Endothelial cell of umbilical vein (primary cell): Measurements from ENCODE around the gene CYREN. TPM values are rescaled to one million over a fixed set of nuclear protein-coding genes. Genes with fewer than 3 reads are reported as not detected.

Experiments
- BruUV-seq: library from RNA; stranded (reverse); fragments of 400-500 nt; replicated peaks from 2 replicates; lab custom pipeline; 2021; lab: Mats Ljungman, UMichigan
- CTCF ChIA-PET: fragments of 300-600, 350-600 bp; sonication (Branson Sonifier 250); formaldehyde crosslinking; loops from one replicate; lab custom pipeline; 2021; ENCODE audit warnings: antibody characterized with exemption, inconsistent platforms; lab: Charles Lee
- POLR2A ChIA-PET: fragments of 300-600, 350-600 bp; sonication (Branson Sonifier 250); formaldehyde crosslinking; loops from one replicate; lab custom pipeline; 2021; ENCODE audit warnings: antibody characterized with exemption, inconsistent platforms; lab: Charles Lee
- DNase-seq: peaks from one replicate; pipeline ENCODE4 v3.0.0-alpha.2; 2011; ENCODE audit warnings: low read depth, low spot score
- FAIRE-seq: peaks from 2 replicates; lab custom pipeline; 2011; peaks lifted over from hg19 to GRCh38; lab: Jason Lieb, UNC
- H2AFZ ChIP-seq: 2 replicates; pipeline ENCODE4 v1.6.0; 2012; ENCODE audit warnings: low read depth, low read length, control low read depth, inconsistent platforms
- H3K27ac ChIP-seq: 2 replicates; pipeline ENCODE4 v1.5.1; 2011; ENCODE audit warnings: low read depth, mild to moderate bottlenecking, control low read depth, low read length, moderate library complexity; ENCODE audit not compliant: insufficient read depth
- H3K27me3 ChIP-seq, 2 experiments: 2 replicates each; pipeline versions ENCODE4 v1.6.0 to v1.6.1; 2011; ENCODE audit warnings: low read length in 2 of 2, mixed read lengths in 1 of 2; ENCODE audit not compliant: control insufficient read depth in 2 of 2, insufficient read depth in 2 of 2
- H3K36me3 ChIP-seq, 2 experiments: 2 replicates in 1 of 2; 3 replicates in 1 of 2; pipeline ENCODE4 v1.5.1; 2011; ENCODE audit warnings: low read length in 2 of 2, mild to moderate bottlenecking in 1 of 2, moderate library complexity in 1 of 2; ENCODE audit not compliant: control insufficient read depth in 2 of 2, insufficient read depth in 2 of 2; ENCODE audit errors: extremely low read depth in 1 of 2
- H3K4me1 ChIP-seq: 3 replicates; pipeline ENCODE4 v1.5.1; 2011; ENCODE audit warnings: mild to moderate bottlenecking, low read length; ENCODE audit not compliant: control insufficient read depth, insufficient read depth; ENCODE audit errors: extremely low read depth
- H3K4me2 ChIP-seq: 2 replicates; pipeline ENCODE4 v1.6.1; 2011; ENCODE audit warnings: low read length, control low read depth, mixed read lengths; ENCODE audit not compliant: insufficient read depth
- H3K4me3 ChIP-seq, 3 experiments: fragments of 200-600 bp in 1 of 3; sonication (generic), shearing (Covaris generic) in 1 of 3; replicated peaks in 1 of 3; 2 replicates each; pipeline ENCODE4 v1.5.1; 2011 to 2016; ENCODE audit warnings: control low read depth in 3 of 3, low read length in 3 of 3, mild to moderate bottlenecking in 2 of 3, inconsistent platforms in 1 of 3, low read depth in 1 of 3, moderate library complexity in 1 of 3; ENCODE audit not compliant: insufficient read depth in 1 of 3
- H3K79me2 ChIP-seq: 2 replicates; pipeline ENCODE4 v1.6.0; 2012; ENCODE audit warnings: low read length, inconsistent platforms; ENCODE audit not compliant: control insufficient read depth, insufficient read depth
- H3K9ac ChIP-seq: replicated peaks from 2 replicates; pipeline ENCODE3; 2011; ENCODE audit warnings: low read length, control low read depth; ENCODE audit not compliant: insufficient read depth; ENCODE audit errors: extremely low read depth
- H3K9me1 ChIP-seq: replicated peaks from 3 replicates; pipeline ENCODE4 v1.6.0; 2011; ENCODE audit warnings: mild to moderate bottlenecking, low read length; ENCODE audit not compliant: control insufficient read depth, insufficient read depth; ENCODE audit errors: extremely low read depth
- H3K9me3 ChIP-seq: replicated peaks from 2 replicates; pipeline ENCODE4 v1.5.1; 2012; ENCODE audit warnings: low read length, inconsistent platforms; ENCODE audit not compliant: control insufficient read depth, insufficient read depth
- H4K20me1 ChIP-seq: replicated peaks from 2 replicates; pipeline ENCODE3; 2011; ENCODE audit warnings: mild to moderate bottlenecking, low read length; ENCODE audit not compliant: control insufficient read depth, insufficient read depth; ENCODE audit errors: extremely low read depth
- EZH2 ChIP-seq: IDR thresholded peaks from 2 replicates; pipeline ENCODE4 v1.6.1; 2012; ENCODE audit warnings: borderline replicate concordance, low read depth, mild to moderate bottlenecking, moderate library complexity, low read length, inconsistent platforms; ENCODE audit not compliant: severe bottlenecking
- FOS ChIP-seq: IDR thresholded peaks from 2 replicates; pipeline ENCODE4 v1.6.1; 2011; ENCODE audit warnings: mild to moderate bottlenecking, low read length, moderate library complexity, borderline replicate concordance; ENCODE audit not compliant: insufficient read depth
- GATA2 ChIP-seq: IDR thresholded peaks from 2 replicates; pipeline ENCODE4 v1.7.0; 2011; ENCODE audit warnings: low read depth, mild to moderate bottlenecking, moderate library complexity, mixed read lengths, low read length; ENCODE audit not compliant: insufficient read length, insufficient read depth
- JUN ChIP-seq: IDR thresholded peaks from 2 replicates; pipeline ENCODE4 v1.6.1; 2011; ENCODE audit warnings: borderline replicate concordance, low read depth; ENCODE audit not compliant: insufficient read length, insufficient read depth
- MYC ChIP-seq: IDR thresholded peaks from one replicate; pipeline ENCODE4 v1.6.1; 2011; ENCODE audit warnings: mild to moderate bottlenecking, low read depth, low read length
- POLR2A ChIP-seq: IDR thresholded peaks from 2 replicates; pipeline ENCODE4 v1.6.1; 2012; ENCODE audit warnings: low read depth, mild to moderate bottlenecking, control low read depth, low read length
- POLR2AphosphoS5 ChIP-seq: IDR thresholded peaks from 2 replicates; pipeline ENCODE4 v1.6.1; 2012; ENCODE audit warnings: low read depth, mild to moderate bottlenecking, control low read depth, low read length, moderate library complexity; ENCODE audit not compliant: insufficient read depth
- dilution Hi-C: fragments of 300-500 bp; cut with MboI; formaldehyde crosslinking; loops from one replicate; pipeline ENCODE4 v1.15.0; 2019; ENCODE audit warnings: low sequenced_read_pairs; ENCODE audit not compliant: extremely low pct_ligation_motif_present
- intact Hi-C: fragments of 100-400 bp; cut with micrococcal nuclease; formaldehyde crosslinking; loops from one replicate; pipeline ENCODE4 v1.10.0; 2022
- polyA plus RNA-seq, 4 experiments: library from polyadenylated mRNA; depleted of rRNA in 3 of 4; stranded (reverse) in 3 of 4; unstranded in 1 of 4; fragments of >200 nt; gene quantifications; 2 replicates each; pipeline versions ENCODE4 v1.2.1 to v1.2.3, GENCODE V29; 2011 to 2012; ENCODE audit warnings: missing spikeins in 1 of 4
- total RNA-seq: library from RNA; stranded (reverse); gene quantifications from 2 replicates; pipeline ENCODE4 v1.2.3, GENCODE V29; 2021
- TF ChIP-seq, protein P1 (sequence below): IDR thresholded peaks from 2 replicates; pipeline ENCODE4 v1.6.1; 2011; ENCODE audit not compliant: insufficient read depth, insufficient read length
- TF ChIP-seq, protein P2 (sequence below), 2 donors: IDR thresholded peaks; 1 replicate in 1 of 2; 2 replicates in 1 of 2; pipeline ENCODE4 v1.5.1; 2011; ENCODE audit warnings: low read length in 2 of 2, mild to moderate bottlenecking in 2 of 2, moderate library complexity in 2 of 2, control low read depth in 1 of 2, inconsistent platforms in 1 of 2, low read depth in 1 of 2; ENCODE audit not compliant: insufficient read depth in 1 of 2; ENCODE audit errors: extremely low read depth in 1 of 2

The CYREN gene
- total and polyA plus RNA-seq, 2 donors (not counting 3 experiments of a cell fraction or from before 2014, with no cell fraction given): 19.1 to 30.8 TPM

DNA sequence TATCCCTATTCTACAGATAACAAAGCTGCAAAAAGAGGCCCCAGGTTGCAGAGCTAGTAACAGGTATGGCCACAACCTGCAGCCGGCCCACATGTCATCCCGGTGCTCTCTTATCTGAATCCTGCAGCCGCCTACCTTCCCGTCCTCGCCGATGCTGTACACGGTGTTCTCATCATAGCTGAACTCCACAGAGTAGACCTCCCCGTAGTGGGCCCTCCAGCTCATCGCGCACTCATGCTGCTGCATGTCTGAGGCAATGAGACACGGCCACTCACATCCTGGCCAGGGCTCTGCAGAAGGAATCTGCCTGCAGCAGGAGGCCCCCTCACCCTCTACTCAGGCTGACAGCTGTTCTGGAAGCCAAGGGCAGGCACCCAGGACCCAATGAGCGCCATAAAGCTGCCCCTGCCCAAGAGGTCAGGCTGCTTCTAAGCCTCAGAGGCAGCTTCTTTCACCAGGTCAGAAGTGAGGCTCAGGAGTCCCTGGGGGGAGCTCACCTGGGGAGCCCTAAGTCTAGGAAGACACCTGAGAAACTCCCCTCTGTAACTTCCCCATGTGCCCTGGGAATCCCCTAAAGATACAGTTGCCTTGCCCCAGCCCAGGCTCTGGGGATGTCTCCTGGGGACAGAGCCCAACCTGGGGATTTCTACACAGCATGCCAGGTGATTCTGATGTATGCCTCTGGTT lies 17.9 kb upstream of the CYREN start:
- no peaks in the 10 kb centered on the region for H3K79me2 ChIP-seq
- no peaks in the 10 kb centered on the region for H3K9me3 ChIP-seq
- no peak overlapping the region for H3K27ac ChIP-seq
- dilution Hi-C loops (no loop called here), intact Hi-C loops (no loop called here)
- H3K4me2 ChIP-seq: no peak overlapping the region
- no peaks in the 10 kb centered on the region for H3K9me1 ChIP-seq
- TF ChIP-seq EZH2 (no peak), MYC (no peak), GATA2 (no peak), POLR2A (no peak), POLR2AphosphoS5 (no peak), JUN (no peak), FOS (no peak)
- TF ChIP-seq, protein P1, sequence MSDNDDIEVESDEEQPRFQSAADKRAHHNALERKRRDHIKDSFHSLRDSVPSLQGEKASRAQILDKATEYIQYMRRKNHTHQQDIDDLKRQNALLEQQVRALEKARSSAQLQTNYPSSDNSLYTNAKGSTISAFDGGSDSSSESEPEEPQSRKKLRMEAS: no peak
- TF ChIP-seq, protein P2, sequence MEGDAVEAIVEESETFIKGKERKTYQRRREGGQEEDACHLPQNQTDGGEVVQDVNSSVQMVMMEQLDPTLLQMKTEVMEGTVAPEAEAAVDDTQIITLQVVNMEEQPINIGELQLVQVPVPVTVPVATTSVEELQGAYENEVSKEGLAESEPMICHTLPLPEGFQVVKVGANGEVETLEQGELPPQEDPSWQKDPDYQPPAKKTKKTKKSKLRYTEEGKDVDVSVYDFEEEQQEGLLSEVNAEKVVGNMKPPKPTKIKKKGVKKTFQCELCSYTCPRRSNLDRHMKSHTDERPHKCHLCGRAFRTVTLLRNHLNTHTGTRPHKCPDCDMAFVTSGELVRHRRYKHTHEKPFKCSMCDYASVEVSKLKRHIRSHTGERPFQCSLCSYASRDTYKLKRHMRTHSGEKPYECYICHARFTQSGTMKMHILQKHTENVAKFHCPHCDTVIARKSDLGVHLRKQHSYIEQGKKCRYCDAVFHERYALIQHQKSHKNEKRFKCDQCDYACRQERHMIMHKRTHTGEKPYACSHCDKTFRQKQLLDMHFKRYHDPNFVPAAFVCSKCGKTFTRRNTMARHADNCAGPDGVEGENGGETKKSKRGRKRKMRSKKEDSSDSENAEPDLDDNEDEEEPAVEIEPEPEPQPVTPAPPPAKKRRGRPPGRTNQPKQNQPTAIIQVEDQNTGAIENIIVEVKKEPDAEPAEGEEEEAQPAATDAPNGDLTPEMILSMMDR (IDR thresholded peaks at IDR 0.05; ENCODE audit: extremely low read depth in 1 of 2, insufficient read depth in 1 of 2, low read depth in 1 of 2, low read length in 2 of 2): no peak
- H3K36me3 ChIP-seq: peaks cover 2 to 15% of the 10 kb centered on the region in 2 experiments
- no peaks in the 10 kb centered on the region for H3K27me3 ChIP-seq
- H3K4me3 ChIP-seq: no peak overlapping the region
- FAIRE-seq (no peak), DNase-seq (no peak)
- CTCF ChIA-PET: interaction anchor here (0.8 kb wide), 1 partner anchor 219 kb away, joined by 3 read pairs; no protein-coding TSS in a partner anchor
- no TSS peak for BruUV-seq
- H2AFZ ChIP-seq: no peak overlapping the region
- H3K9ac ChIP-seq: no peak overlapping the region
- POLR2A ChIA-PET: no interaction called here
- no peaks in the 10 kb centered on the region for H4K20me1 ChIP-seq
- no peaks in the 10 kb centered on the region for H3K4me1 ChIP-seq
